Motor neuron (in vitro differentiated cells): Measurements from ENCODE around the gene NOTCH3. TPM values are rescaled to one million over a fixed set of nuclear protein-coding genes. Genes with fewer than 3 reads are reported as not detected.

Experiments
- ATAC-seq, 8 experiments: fragments of 200-7000 bp; cut with Tn5 transposase; replicated peaks in 6 of 8; 2 replicates each; pipeline ENCODE4 v1.8.0; 2021; ENCODE audit warnings: mild to moderate bottlenecking in 8 of 8, moderate library complexity in 8 of 8
- H3K27ac ChIP-seq, 2 donors: fragments of 250-450 bp; sonication (Bioruptor Pico); 2 replicates each; pipeline ENCODE4 v1.9.0; 2021; ENCODE audit warnings: antibody characterized with exemption in 2 of 2, mild to moderate bottlenecking in 2 of 2, moderate library complexity in 1 of 2
- H3K4me1 ChIP-seq, 2 donors: fragments of 250-450 bp; sonication (Bioruptor Pico); replicated peaks in 1 of 2; 2 replicates each; pipeline ENCODE4 v1.6.1; 2021; ENCODE audit warnings: antibody characterized with exemption in 2 of 2, mild to moderate bottlenecking in 2 of 2, moderate library complexity in 1 of 2
- H3K4me3 ChIP-seq, 5 donors: fragments of 250-450 bp; sonication (Bioruptor Pico); 2 replicates each; pipeline ENCODE4 v1.9.0; 2021; ENCODE audit warnings: antibody characterized with exemption in 5 of 5, mild to moderate bottlenecking in 5 of 5, moderate library complexity in 4 of 5
- WGBS, 10 experiments: fragments of 450-650 bp; shearing (Covaris generic); methylation state at CpG; one replicate each; pipeline ENCODE4 v1.0.0; 2022; 5-methylcytosine and 5-hydroxymethylcytosine counted together
- in situ Hi-C, 9 experiments: fragments of 400-800 bp; cut with MboI; loops; one replicate each; pipeline ENCODE4 v1.15.0; 2021; ENCODE audit warnings: low sequenced_read_pairs in 9 of 9, low pct_unique_long_range_greater_than_20kb in 2 of 9; ENCODE audit not compliant: unreplicated experiment in 9 of 9
- total RNA-seq, 8 experiments: library from RNA; unstranded; fragments of 300-600 nt; gene quantifications; 2 replicates each; pipeline versions ENCODE4 v1.2.3 to v1.2.4, GENCODE V29; 2022

NOTCH3 gene
- total RNA-seq, 8 experiments from 2014 or later, result 3.0 to 26.4 (median 7.7) TPM

- H3K27ac ChIP-seq, result no peak overlapping the region
- ATAC-seq, result no peak
- no peaks in the 10 kb centered on the region for H3K4me1 ChIP-seq
- no peak overlapping the region for H3K4me3 ChIP-seq
- in situ Hi-C loops, result no loop called here
- 80 to 100% (median 100%) methylated on average over 1 to 4 of the region's 17 CpGs; no CpG with 5 or more reads in 5 of the 10 experiments for WGBS, 10 experiments
These were observed 42.6 kb upstream of the NOTCH3 start for GRCh38 chr19:15243236-15243957.

- WGBS, 10 experiments, result 79 to 100% (median 100%) methylated on average over 1 to 4 of the region's 9 CpGs; no CpG with 5 or more reads in 4 of the 10 experiments
- Histone ChIP-seq H3K27ac (no peak overlapping the region), H3K4me3 (no peak overlapping the region), H3K4me1 (no peaks in the 10 kb centered on the region)
- no peak for ATAC-seq
- in situ Hi-C loops, result no loop called here
These were observed 40.6 kb upstream of the NOTCH3 start for GRCh38 chr19:15241259-15241910.

DNA sequence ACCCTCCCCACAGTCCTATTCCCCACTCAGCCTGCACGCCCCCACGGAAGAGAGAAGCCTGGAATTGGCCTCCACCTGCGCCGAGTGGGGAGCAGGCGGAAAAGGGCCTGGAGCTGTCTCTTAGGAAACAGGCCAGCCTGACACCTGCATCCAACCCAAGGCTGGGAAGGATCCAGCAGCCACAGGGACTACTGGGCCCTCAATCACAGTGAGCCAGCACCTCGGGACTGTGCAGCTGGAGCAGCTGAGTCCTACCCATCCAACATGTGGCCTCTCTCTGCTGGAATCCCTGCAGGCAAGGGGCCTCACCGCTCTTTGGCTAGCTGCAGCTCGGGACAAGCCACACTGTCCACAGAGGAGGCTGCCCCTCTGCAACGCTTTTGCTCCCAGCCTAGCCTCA is 39.7 kb upstream of the NOTCH3 start:
- 98 to 100% methylated on average over 4 to 7 of the region's 9 CpGs; no CpG with 5 or more reads in 8 of the 10 experiments for WGBS, 10 experiments
- ATAC-seq, result no peak
- H3K4me1 ChIP-seq, result no peaks in the 10 kb centered on the region
- in situ Hi-C loops, result no loop called here
- no peak overlapping the region for H3K27ac ChIP-seq
- no peak overlapping the region for H3K4me3 ChIP-seq

GRCh38 chr19:15239337-15239949 is 38.6 kb upstream of the NOTCH3 start:
- Histone ChIP-seq H3K4me3 (no peak overlapping the region), H3K4me1 (no peaks in the 10 kb centered on the region), H3K27ac (no peak overlapping the region)
- peak in 2 of 8 experiments; percentile 12 to 16 for ATAC-seq
- WGBS, 10 experiments, result 77% methylated on average over 4 of the region's 26 CpGs; no CpG with 5 or more reads in 9 of the 10 experiments
- in situ Hi-C loops, result no loop called here

DNA sequence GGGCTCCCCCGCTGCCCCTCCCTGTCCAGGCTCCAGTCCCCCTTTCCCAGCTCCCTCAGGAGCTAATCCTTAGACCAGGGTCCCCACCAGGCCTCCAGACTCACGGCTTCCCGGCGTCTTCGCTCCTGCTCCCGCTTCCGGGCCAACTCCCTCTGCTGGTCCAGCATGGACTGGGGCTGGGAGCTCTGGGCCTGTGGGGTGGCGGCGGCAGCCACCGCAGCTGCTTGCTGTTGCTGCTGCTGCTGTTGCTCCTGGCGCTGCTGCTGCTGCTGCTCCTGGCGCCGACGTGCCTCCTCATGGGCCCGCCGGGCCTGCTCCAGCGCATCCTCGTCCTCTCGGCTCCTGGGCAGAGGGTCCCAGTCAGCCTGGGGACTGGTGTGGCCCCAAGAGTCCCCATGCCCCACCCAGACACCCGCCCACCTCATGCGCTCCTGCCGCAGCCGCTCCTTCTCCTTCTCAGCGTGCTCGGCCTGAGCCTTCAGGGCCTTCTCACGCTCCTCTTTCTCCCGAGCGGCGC is 37.9 kb upstream of the NOTCH3 start:
- Histone ChIP-seq H3K4me3 (no peak overlapping the region), H3K4me1 (no peaks in the 10 kb centered on the region), H3K27ac (no peak overlapping the region)
- in situ Hi-C loops, result no loop called here
- ATAC-seq, result peak in 3 of 8 experiments; percentile 6 to 17 (median 9)
- no CpG with 5 or more reads among the region's 29 CpGs for WGBS, 10 experiments

DNA sequence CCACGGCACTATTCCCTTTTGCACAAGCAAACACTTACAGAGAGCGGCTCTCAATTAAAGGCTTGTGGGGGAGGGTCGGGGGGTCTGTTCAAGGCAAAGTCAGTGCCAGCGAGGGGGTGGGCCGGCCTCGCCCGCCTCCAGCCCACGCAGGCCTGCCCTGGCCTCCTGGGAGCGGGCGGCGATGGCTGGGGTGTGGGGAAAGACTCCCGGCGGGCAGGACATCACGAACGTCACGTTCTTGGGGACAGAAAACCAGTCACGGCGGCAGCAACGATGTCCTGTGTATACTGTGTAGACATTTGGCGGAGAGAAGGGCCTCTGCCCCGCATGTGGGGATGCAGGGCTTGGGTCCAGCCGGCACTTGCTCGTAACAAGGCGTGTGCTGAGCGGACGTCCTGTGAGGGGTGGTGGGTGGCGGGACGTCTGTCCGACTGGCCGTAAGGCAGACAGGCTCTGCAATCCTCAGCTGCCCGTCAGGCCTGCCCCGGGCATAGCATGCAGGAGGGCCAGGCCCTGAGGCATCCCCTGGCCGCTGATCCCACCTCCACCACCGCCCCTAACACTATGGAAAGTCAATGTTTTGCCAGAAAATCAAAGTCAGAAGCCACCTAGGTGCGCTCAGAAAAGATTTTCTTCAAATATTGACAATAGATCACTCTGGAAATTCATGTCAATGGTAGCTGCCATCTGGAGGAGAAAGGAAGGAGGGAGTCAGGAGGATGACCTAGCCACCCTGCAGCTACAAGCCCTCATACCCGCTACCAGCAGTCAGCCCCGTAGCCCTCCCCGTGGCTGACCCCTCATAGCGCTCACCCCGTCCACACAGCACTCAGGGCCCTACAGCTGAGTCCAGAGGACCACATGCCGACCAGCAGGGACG is 37.2 kb upstream of the NOTCH3 start:
- ATAC-seq, result peak in 4 of 8 experiments; percentile 17 to 31 (median 26)
- WGBS, 10 experiments, result 98 to 100% (median 100%) methylated on average over 1 to 8 of the region's 42 CpGs; no CpG with 5 or more reads in 6 of the 10 experiments
- in situ Hi-C loops, result no loop called here
- no peaks in the 10 kb centered on the region for H3K4me1 ChIP-seq
- H3K27ac ChIP-seq, result no peak overlapping the region
- H3K4me3 ChIP-seq, result no peak overlapping the region

DNA sequence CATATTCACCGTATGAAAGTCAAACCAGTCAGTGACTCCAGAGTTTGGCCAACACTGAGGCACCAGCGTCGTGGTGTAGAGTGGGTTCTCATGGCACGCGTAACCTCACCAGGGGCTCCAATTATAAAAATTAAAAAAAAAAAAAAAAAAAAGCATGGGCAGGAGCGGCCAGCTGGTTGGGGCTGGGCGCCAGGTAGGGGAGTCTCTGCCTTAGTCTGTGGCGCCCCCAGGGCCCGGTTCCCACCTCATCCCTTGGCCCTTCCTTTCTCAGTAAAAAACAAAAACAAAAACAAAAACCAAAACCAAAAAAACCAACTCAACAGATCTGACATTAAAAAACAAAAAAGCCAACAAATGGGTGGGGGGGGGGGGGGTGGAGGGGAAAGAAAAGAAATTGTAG is 36.1 kb upstream of the NOTCH3 start:
- 86 to 100% (median 94%) methylated on average over 2 to 7 of the region's 9 CpGs; no CpG with 5 or more reads in 5 of the 10 experiments for WGBS, 10 experiments
- in situ Hi-C loops, result no loop called here
- Histone ChIP-seq H3K4me1 (no peaks in the 10 kb centered on the region), H3K4me3 (no peak overlapping the region), H3K27ac (no peak overlapping the region)
- no peak for ATAC-seq

- Histone ChIP-seq H3K4me3 (no peak overlapping the region), H3K27ac (no peak overlapping the region), H3K4me1 (no peaks in the 10 kb centered on the region)
- 77 to 100% (median 92%) methylated on average over 1 to 2 of the region's 2 CpGs; no CpG with 5 or more reads in 4 of the 10 experiments for WGBS, 10 experiments
- in situ Hi-C loops, result no loop called here
- ATAC-seq, result no peak
These were observed 35.0 kb upstream of the NOTCH3 start for GRCh38 chr19:15235781-15236180.

- no peak overlapping the region for H3K27ac ChIP-seq
- in situ Hi-C loops, result no loop called here
These were observed 33.8 kb upstream of the NOTCH3 start for GRCh38 chr19:15234431-15235130.

GRCh38 chr19:15231271-15231670 is 30.5 kb upstream of the NOTCH3 start:
- in situ Hi-C loops, result no loop called here
- Histone ChIP-seq H3K27ac (no peak overlapping the region), H3K4me3 (no peak overlapping the region), H3K4me1 (no peaks in the 10 kb centered on the region)
- WGBS, 10 experiments, result 95 to 100% methylated on average over 1 to 3 of the region's 10 CpGs; no CpG with 5 or more reads in 8 of the 10 experiments
- peak in 2 of 8 experiments; percentile 5 to 15 for ATAC-seq

More at GRCh38 chr19:15234431-15235130, 33.8 kb upstream of the NOTCH3 start:
- 37 to 98% (median 80%) methylated on average over 3 to 9 of the region's 10 CpGs; no CpG with 5 or more reads in 1 of the 10 experiments for WGBS, 10 experiments
- Histone ChIP-seq H3K4me3 (no peak overlapping the region), H3K4me1 (no peaks in the 10 kb centered on the region)
- ATAC-seq, result no peak

- Histone ChIP-seq H3K4me3 (no peak overlapping the region), H3K27ac (no peak overlapping the region), H3K4me1 (peaks cover 5 to 14% of the 10 kb centered on the region in 2 donors)
- no peak for ATAC-seq
- in situ Hi-C loops, result no loop called here
- WGBS, 10 experiments, result 80 to 100% (median 95%) methylated on average over 1 to 6 of the region's 7 CpGs; no CpG with 5 or more reads in 5 of the 10 experiments
These were observed 26.5 kb upstream of the NOTCH3 start for GRCh38 chr19:15227261-15227660.

GRCh38 chr19:15225760-15226159 is 25.0 kb upstream of the NOTCH3 start:
- peaks cover 5 to 15% of the 10 kb centered on the region in 2 donors for H3K4me1 ChIP-seq
- in situ Hi-C loops, result no loop called here
- H3K4me3 ChIP-seq, result no peak overlapping the region
- H3K27ac ChIP-seq, result no peak overlapping the region
- no CpG with 5 or more reads among the region's 7 CpGs for WGBS, 10 experiments
- ATAC-seq, result no peak
